Effector memory CD8-positive, alpha-beta T cell (primary cell): ENCODE data around the gene PNLIP.

ENCODE experiments used
- ATAC-seq: fragments of 150-1000 bp; cut with Tn5 transposase; replicated peaks from 2 replicates; pipeline ENCODE4 v1.10.0; 2021; ENCODE audit warnings: mild to moderate bottlenecking, moderate library complexity
- DNase-seq, 3 experiments: peaks; one replicate each; pipeline ENCODE4 v3.0.0; 2021
- H3K27ac Mint-ChIP-seq, 2 donors: one replicate each; pipeline ENCODE4 v1.8.0; 2022; ENCODE audit warnings: mild to moderate bottlenecking in 2 of 2, mixed read lengths in 2 of 2, moderate library complexity in 2 of 2
- H3K27me3 Mint-ChIP-seq, 2 donors: one replicate each; pipeline ENCODE4 v1.8.0; 2022; ENCODE audit warnings: mixed read lengths in 2 of 2
- H3K36me3 Mint-ChIP-seq: one replicate; pipeline ENCODE4 v1.8.0; 2022; ENCODE audit warnings: mild to moderate bottlenecking, moderate library complexity, mixed read lengths; ENCODE audit not compliant: insufficient read depth
- H3K4me1 Mint-ChIP-seq, 2 donors: one replicate each; pipeline ENCODE4 v1.8.0; 2022; ENCODE audit warnings: low read depth in 2 of 2, mixed read lengths in 2 of 2
- H3K4me3 Mint-ChIP-seq, 2 donors: one replicate each; pipeline ENCODE4 v1.8.0; 2022; ENCODE audit warnings: mild to moderate bottlenecking in 2 of 2, mixed read lengths in 2 of 2, moderate library complexity in 2 of 2
- H3K9me3 Mint-ChIP-seq, 2 donors: one replicate each; pipeline ENCODE4 v1.8.0; 2022; ENCODE audit warnings: mixed read lengths in 2 of 2

PNLIP gene

DNA sequence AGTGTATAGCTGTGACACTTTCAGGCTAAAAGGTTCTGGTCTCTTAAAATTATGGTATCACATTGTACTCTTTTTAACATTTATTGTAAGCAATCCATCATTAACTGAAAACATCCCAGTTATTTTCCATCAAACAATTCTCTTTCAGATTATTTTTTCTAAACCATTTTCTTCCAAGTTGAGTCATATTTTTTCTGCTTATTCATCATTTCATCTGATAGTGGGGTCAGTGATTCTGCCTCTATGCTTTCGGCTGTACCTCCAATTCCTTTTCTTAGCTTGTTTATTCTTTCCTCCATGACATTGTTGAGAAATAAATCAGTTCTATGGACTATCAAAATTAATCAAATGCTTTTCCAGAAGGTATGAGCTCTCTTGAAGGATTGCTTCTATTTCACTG is 609 bp upstream of the PNLIP start:
- no peaks in the 10 kb centered on the region for H3K27me3 Mint-ChIP-seq
- no peaks in the 10 kb centered on the region for H3K4me1 Mint-ChIP-seq
- DNase-seq (no peak), ATAC-seq (no peak)
- H3K4me3 Mint-ChIP-seq: no peak overlapping the region
- H3K27ac Mint-ChIP-seq: no peak overlapping the region
- H3K36me3 Mint-ChIP-seq: no peaks in the 10 kb centered on the region
- peaks cover 7 to 14% of the 10 kb centered on the region in 2 donors for H3K9me3 Mint-ChIP-seq

DNA sequence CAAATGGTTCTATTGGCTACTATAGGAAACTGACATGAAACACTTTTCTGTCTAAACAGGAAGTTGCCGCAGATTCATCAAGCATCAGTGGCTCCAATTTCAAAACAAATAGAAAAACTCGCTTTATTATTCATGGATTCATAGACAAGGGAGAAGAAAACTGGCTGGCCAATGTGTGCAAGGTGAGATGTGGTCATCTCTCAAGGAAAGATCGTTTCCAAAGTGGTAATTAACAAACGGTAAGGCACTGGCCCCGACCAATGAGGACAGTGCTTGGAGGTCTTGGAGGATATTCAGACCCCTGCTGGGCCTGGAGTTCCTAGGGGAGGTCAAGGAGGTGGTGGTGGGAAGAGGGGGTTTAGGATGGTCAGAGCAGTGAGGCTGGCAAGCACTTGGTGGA is 2.6 kb downstream of the PNLIP start:
- no peak overlapping the region for H3K27ac Mint-ChIP-seq
- DNase-seq: no peak
- no peak for ATAC-seq
- H3K4me1 Mint-ChIP-seq: no peaks in the 10 kb centered on the region
- peaks cover 6 to 7% of the 10 kb centered on the region in 2 donors for H3K9me3 Mint-ChIP-seq
- no peaks in the 10 kb centered on the region for H3K36me3 Mint-ChIP-seq
- no peaks in the 10 kb centered on the region for H3K27me3 Mint-ChIP-seq
- H3K4me3 Mint-ChIP-seq: no peak overlapping the region

DNA sequence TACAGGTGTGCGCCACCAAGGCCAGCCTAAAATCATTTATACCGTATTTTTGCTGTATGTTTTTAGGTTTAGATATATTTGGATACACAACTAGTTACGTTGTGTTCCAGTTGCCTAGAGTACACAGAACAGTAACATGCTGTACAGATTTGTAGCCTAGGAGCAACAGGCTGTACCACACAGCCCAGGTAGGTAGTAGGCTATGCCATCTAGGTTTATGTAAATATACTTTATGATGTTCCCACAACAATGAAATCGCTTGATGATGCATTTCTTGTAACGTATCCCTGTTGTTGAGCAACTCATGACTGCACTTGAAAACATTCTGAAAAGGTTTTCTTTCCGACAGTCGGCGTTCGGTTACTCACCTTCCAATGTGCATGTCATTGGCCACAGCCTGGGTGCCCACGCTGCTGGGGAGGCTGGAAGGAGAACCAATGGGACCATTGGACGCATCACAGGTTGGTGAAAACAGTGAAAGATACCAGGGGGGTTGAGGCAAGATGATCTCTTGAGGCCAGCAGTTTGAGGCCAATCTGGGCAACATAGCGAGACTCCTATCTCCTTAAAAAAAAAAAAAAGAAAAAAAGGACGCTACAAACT is 7.7 kb downstream of the PNLIP start:
- H3K4me3 Mint-ChIP-seq: no peak overlapping the region
- no peak for DNase-seq
- no peaks in the 10 kb centered on the region for H3K9me3 Mint-ChIP-seq
- H3K36me3 Mint-ChIP-seq: no peaks in the 10 kb centered on the region
- no peak for ATAC-seq
- no peaks in the 10 kb centered on the region for H3K4me1 Mint-ChIP-seq
- no peak overlapping the region for H3K27ac Mint-ChIP-seq
- no peaks in the 10 kb centered on the region for H3K27me3 Mint-ChIP-seq

DNA sequence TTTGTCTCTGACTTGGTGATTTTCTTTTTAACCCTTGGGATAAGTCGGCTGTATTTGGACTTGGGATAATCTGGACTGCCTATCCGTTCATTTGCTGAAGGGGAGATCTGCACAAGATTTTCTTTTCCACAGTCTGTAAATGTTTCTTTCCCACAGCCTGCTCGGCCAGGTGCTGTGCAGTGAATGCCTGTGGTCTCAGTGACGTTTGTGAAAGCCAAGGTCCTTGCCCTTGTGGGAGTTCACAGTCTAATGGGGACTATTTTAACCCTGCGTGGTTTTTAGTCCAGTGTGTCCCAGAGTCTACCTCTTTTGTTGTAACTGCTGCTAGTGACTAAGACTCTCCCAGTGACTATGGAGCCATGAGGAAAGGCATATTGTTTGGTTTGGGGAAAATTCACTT is 8.9 kb downstream of the PNLIP start:
- no peaks in the 10 kb centered on the region for H3K4me1 Mint-ChIP-seq
- ATAC-seq (no peak), DNase-seq (no peak)
- H3K36me3 Mint-ChIP-seq: no peaks in the 10 kb centered on the region
- H3K27me3 Mint-ChIP-seq: no peaks in the 10 kb centered on the region
- no peak overlapping the region for H3K4me3 Mint-ChIP-seq
- H3K27ac Mint-ChIP-seq: no peak overlapping the region
- H3K9me3 Mint-ChIP-seq: no peaks in the 10 kb centered on the region

DNA sequence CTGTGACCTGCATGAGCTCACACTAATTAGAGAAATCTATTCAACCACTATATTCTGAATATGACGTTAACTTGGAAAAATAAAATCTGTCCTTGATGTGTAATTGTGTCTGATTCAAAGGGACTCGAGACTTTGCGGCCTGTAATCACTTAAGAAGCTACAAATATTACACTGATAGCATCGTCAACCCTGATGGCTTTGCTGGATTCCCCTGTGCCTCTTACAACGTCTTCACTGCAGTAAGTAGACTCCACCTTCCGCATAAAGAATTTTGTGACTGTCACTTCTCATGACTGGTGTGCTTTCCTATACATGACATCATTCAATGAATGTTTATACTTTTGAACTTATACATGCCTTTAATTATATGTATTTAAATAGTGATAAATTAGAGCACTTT is 10.1 kb downstream of the PNLIP start:
- H3K36me3 Mint-ChIP-seq: no peaks in the 10 kb centered on the region
- no peak overlapping the region for H3K27ac Mint-ChIP-seq
- H3K4me3 Mint-ChIP-seq: no peak overlapping the region
- H3K27me3 Mint-ChIP-seq: no peaks in the 10 kb centered on the region
- DNase-seq (no peak), ATAC-seq (no peak)
- no peaks in the 10 kb centered on the region for H3K4me1 Mint-ChIP-seq
- no peaks in the 10 kb centered on the region for H3K9me3 Mint-ChIP-seq

DNA sequence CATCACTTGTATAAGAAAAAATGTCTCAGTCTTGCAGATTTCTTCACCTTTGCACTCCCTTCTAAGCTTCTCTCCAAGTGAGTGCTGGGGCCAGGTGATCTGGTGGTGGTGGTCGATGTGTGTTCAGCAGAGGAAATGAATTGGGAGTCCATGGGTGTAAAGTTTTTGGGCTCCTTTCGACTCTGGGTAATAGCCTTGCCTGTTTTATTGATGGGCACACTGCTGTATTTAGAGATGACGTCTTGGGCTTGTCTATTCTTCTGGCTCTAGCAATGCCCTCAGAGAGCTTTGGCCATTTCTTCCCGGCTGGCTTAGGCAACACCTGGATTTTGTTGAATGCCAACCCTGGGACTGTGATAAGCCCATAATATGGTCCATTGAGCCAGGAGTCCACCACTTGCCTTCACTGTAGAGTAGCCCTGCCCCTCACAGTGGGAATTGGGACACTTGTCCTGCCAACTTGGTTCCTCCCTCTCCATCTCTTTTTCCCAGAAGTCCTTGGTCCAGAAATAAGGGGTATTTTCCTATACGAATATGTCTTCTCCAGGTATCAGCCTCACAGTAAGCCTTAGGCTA is 11.7 kb downstream of the PNLIP start:
- Mint-ChIP-seq H3K36me3 (no peaks in the 10 kb centered on the region), H3K27ac (no peak overlapping the region), H3K9me3 (no peaks in the 10 kb centered on the region), H3K27me3 (no peaks in the 10 kb centered on the region), H3K4me3 (no peak overlapping the region), H3K4me1 (no peaks in the 10 kb centered on the region)
- ATAC-seq (no peak), DNase-seq (no peak)

DNA sequence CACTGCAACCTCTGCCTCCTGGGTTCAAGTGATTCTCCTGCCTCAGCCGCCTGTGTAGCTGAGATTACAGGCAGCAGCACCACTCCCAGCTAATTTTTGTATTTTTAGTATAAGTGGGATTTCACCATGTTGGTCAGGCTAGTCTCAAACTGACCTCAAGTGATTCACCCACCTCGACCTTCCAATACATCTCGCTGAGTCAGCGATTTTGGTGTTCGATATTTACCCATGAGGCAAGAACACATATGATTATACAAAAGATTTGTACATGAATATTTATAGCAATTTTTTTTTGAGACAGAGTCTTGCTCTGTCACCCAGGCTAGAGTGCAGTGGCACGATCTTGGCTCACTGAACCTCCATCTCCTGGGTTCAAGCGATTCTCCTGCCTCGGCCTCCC is 19.8 kb downstream of the PNLIP start:
- H3K27me3 Mint-ChIP-seq: no peaks in the 10 kb centered on the region
- peaks cover 4 to 7% of the 10 kb centered on the region in 2 donors for H3K9me3 Mint-ChIP-seq
- DNase-seq (no peak), ATAC-seq (no peak)
- no peaks in the 10 kb centered on the region for H3K4me1 Mint-ChIP-seq
- no peaks in the 10 kb centered on the region for H3K36me3 Mint-ChIP-seq
- no peak overlapping the region for H3K4me3 Mint-ChIP-seq
- H3K27ac Mint-ChIP-seq: no peak overlapping the region

DNA sequence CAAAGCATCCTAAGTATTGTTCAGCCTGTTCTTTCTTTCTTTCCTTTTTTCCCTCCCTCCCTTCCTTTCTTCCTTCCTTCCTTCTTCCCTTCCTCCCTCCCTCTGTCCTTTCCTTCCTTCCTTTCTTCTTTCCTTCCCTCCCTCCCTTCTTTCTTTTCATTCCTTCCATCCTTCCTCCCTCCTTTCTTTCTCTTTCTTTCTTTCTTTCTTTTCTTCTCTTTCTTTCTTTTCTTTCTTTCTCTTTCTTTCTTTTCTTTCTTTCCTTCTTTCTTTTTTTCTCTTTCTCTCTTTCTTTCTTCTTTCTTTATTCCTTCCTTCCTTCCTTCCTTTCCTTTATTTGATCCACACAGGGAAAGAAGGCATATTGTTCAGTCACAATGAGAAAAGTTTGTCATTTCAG is 21.2 kb downstream of the PNLIP start:
- Mint-ChIP-seq H3K27ac (no peak overlapping the region), H3K4me3 (no peak overlapping the region), H3K4me1 (no peaks in the 10 kb centered on the region), H3K9me3 (peaks cover 4 to 7% of the 10 kb centered on the region in 2 donors), H3K36me3 (no peaks in the 10 kb centered on the region), H3K27me3 (no peaks in the 10 kb centered on the region)
- DNase-seq (no peak), ATAC-seq (no peak)

DNA sequence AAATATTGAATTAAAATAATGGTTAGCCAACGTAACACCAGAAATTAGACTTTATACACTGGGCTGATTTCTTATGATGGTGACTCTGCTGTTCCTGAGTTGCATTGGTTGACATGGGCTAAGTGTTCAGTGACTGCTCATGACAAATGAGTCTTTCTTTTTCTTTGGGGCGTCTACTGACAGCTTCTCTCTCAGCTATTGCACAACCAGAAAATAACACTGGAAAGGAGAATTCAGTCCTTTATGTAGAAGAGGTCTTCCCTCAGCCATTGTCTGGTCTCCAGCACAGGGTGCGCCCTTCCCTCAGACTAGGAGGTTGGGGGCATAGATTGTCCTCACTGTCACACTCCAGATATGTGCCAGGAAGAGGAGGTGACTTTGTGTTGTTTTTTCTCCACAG is 21.6 kb downstream of the PNLIP start:
- Mint-ChIP-seq H3K36me3 (no peaks in the 10 kb centered on the region), H3K4me3 (no peak overlapping the region), H3K27ac (no peak overlapping the region), H3K9me3 (peaks cover 4 to 7% of the 10 kb centered on the region in 2 donors), H3K27me3 (no peaks in the 10 kb centered on the region), H3K4me1 (no peaks in the 10 kb centered on the region)
- DNase-seq (no peak), ATAC-seq (no peak)

DNA sequence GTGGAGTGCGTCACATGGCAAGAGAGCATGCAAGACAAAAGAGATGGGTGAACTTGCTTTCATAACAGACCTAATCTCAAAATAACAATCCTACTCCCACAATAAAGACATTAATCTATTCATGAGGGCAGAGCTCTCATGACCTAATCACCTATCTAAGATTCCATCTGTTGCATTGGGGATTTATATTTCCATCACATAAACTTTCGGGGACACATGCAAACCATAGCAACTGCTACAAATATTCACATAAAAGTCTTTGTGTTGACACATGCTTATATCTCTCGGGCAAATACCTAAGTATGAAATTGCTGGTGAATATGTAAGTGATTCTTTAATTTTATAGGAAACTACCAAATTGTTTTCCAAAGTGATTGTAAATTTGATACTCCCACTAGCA is 29.1 kb downstream of the PNLIP start:
- no peak overlapping the region for H3K27ac Mint-ChIP-seq
- no peaks in the 10 kb centered on the region for H3K4me1 Mint-ChIP-seq
- H3K36me3 Mint-ChIP-seq: no peaks in the 10 kb centered on the region
- no peaks in the 10 kb centered on the region for H3K27me3 Mint-ChIP-seq
- DNase-seq (no peak), ATAC-seq (no peak)
- H3K9me3 Mint-ChIP-seq: peaks cover 0 to 3% of the 10 kb centered on the region in 2 donors
- H3K4me3 Mint-ChIP-seq: no peak overlapping the region

DNA sequence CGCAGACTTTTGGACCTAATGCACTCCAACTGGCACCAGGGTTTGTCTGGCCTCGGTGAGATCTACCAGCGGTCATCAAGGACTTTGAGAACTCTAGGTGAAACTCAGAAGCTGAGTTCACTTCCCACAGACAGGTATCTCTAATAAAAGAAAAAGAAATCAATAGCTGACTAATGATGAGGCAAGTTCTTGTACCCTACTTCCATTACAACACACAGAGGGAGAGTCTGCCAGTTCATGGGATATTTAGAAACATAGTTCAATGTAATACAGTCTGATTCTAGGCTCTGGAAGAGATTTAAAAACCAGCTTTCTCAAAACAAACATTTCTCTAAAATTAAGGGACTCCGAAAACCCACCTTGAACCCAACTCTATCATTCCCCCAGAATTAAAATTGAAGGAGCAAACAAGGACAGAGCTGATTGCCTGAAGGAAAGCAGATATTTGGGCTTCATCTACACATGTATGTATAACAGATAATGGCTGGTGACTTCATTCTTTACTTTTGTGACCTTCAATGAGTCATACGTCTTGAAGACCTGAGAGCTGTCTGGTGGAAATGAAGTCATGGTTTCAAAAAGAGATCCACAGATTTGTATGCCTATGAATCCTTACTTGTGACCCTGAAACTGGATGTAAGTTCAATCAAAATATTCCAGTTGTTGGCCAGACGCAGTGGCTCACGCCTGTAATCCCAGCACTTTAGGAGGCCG is 42.3 kb downstream of the PNLIP start:
- H3K27me3 Mint-ChIP-seq: no peaks in the 10 kb centered on the region
- no peaks in the 10 kb centered on the region for H3K4me1 Mint-ChIP-seq
- no peak overlapping the region for H3K27ac Mint-ChIP-seq

DNA sequence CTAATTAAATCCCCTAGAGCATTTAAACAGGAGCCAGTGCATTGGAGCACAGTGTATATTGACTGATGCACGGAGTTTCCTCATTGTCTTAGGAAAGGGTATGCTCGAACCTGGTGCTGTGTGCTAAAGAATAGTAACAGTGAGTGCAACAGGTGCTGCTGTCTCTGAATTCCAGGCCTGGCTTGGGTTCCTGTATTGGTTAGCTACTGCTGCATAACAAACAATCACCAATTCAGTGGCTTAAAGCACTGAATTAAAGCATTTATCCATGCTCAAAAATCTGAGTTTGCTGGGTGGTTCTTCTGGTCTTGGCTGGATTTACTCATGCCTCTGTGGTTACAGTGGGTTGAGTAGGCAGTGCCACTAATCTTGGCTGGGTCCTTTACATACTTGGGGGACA is 43.3 kb downstream of the PNLIP start:
- H3K27ac Mint-ChIP-seq: no peak overlapping the region
- no peaks in the 10 kb centered on the region for H3K4me1 Mint-ChIP-seq
- no peaks in the 10 kb centered on the region for H3K27me3 Mint-ChIP-seq
- peaks cover 4 to 7% of the 10 kb centered on the region in 2 donors for H3K9me3 Mint-ChIP-seq
- ATAC-seq: no peak
- H3K4me3 Mint-ChIP-seq: no peak overlapping the region
- DNase-seq: no peak
- H3K36me3 Mint-ChIP-seq: peaks cover 4% of the 10 kb centered on the region

More for the DNA sequence above, 42.3 kb downstream of the PNLIP start:
- H3K4me3 Mint-ChIP-seq: no peak overlapping the region
- DNase-seq: no peak
- peaks cover 4% of the 10 kb centered on the region for H3K36me3 Mint-ChIP-seq
- H3K9me3 Mint-ChIP-seq: peaks cover 4 to 7% of the 10 kb centered on the region in 2 donors
- no peak for ATAC-seq

DNA sequence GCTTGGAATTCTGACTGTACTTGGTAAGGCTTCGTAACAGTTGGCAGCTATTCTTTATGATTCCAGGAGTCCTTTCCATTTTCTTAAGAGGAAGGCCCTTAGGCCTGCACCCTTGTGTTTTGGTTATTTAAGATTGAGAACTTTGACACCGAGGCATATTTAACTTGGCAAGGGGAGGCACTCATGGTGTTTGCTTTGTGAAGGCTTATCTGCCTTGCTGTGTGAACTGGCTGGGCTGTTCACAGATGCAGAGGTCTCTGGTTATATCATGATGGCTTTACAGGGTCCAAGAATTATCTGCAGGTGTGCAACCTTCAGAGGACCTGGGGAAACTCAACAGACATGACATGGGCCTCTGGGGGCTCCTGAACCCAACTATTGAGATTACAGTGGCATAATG is 44.2 kb downstream of the PNLIP start:
- H3K36me3 Mint-ChIP-seq: peaks cover 4% of the 10 kb centered on the region
- no peak overlapping the region for H3K27ac Mint-ChIP-seq
- H3K9me3 Mint-ChIP-seq: peaks cover 4 to 7% of the 10 kb centered on the region in 2 donors
- DNase-seq (no peak), ATAC-seq (no peak)
- H3K27me3 Mint-ChIP-seq: no peaks in the 10 kb centered on the region
- H3K4me3 Mint-ChIP-seq: no peak overlapping the region
- no peaks in the 10 kb centered on the region for H3K4me1 Mint-ChIP-seq
